ENCODE results near the gene PREB.

- no peak for TF ChIP-seq CTCF (conservative IDR thresholded peaks at IDR 0.05; ENCODE audit: low read depth, low read length)
- TF ChIP-seq EZH2 (IDR thresholded peaks at IDR 0.05; ENCODE audit: borderline replicate concordance, low read depth, low read length, poor library complexity, severe bottlenecking) = no peak
Measured at GRCh38 chr2:27125104-27125503, 9.3 kb downstream of the PREB start.

All from A673 (cell line).